OCI-LY7 (cell line): Measurements from ENCODE around the gene TFIP11. TPM values are rescaled to one million over a fixed set of nuclear protein-coding genes. Genes with fewer than 3 reads are reported as not detected.
A peak's percentile ranks its signal among the peaks of the same experiment; 100 is the strongest.

ENCODE experiments used
- BruUV-seq: library from RNA; stranded (reverse); fragments of 400-500 nt; replicated peaks from 2 replicates; lab custom pipeline; 2021; lab: Mats Ljungman, UMichigan
- CTCF ChIA-PET: fragments of 300-600 bp; sonication (Branson Sonifier 250); formaldehyde crosslinking; loops from one replicate; lab custom pipeline; 2022; ENCODE audit warnings: antibody characterized with exemption; ENCODE audit not compliant: unreplicated experiment; lab: Charles Lee
- POLR2A ChIA-PET: fragments of 300-600 bp; sonication (Branson Sonifier 250); formaldehyde crosslinking; loops from one replicate; lab custom pipeline; 2022; ENCODE audit warnings: antibody characterized with exemption; lab: Charles Lee
- DNase-seq: peaks from one replicate; pipeline ENCODE4 v3.0.0-alpha.2; 2015; ENCODE audit warnings: low spot score
- H2AFZ ChIP-seq: fragments of 200-600 bp; sonication (generic), shearing (Covaris generic); 2 replicates; pipeline ENCODE4 v1.6.1; 2014; ENCODE audit warnings: mild to moderate bottlenecking, antibody characterized with exemption, low read length, moderate library complexity
- H3K27ac ChIP-seq: fragments of 200-600 bp; sonication (generic); 2 replicates; pipeline ENCODE4 v1.5.1; 2014; ENCODE audit warnings: mixed run types, low read depth, mild to moderate bottlenecking, moderate library complexity, low read length, inconsistent platforms; ENCODE audit not compliant: poor library complexity, severe bottlenecking
- H3K36me3 ChIP-seq: fragments of 200-600 bp; sonication (generic); 2 replicates; pipeline ENCODE4 v1.6.1; 2014; ENCODE audit warnings: mild to moderate bottlenecking, antibody characterized with exemption, low read length, moderate library complexity, mixed read lengths; ENCODE audit not compliant: insufficient read depth
- H3K4me1 ChIP-seq: fragments of 200-600 bp; sonication (generic); 2 replicates; pipeline ENCODE4 v1.5.1; 2014; ENCODE audit warnings: mild to moderate bottlenecking, low read length; ENCODE audit not compliant: insufficient read depth, poor library complexity, severe bottlenecking
- H3K4me2 ChIP-seq: fragments of 200-600 bp; sonication (generic); 2 replicates; pipeline ENCODE4 v1.6.1; 2014; ENCODE audit warnings: mild to moderate bottlenecking, low read length
- H3K4me3 ChIP-seq: fragments of 200-600 bp; sonication (generic); 2 replicates; pipeline ENCODE4 v1.5.1; 2014; ENCODE audit warnings: mild to moderate bottlenecking, low read depth, low read length; ENCODE audit not compliant: poor library complexity, severe bottlenecking
- H3K79me2 ChIP-seq: fragments of 200-600 bp; sonication (generic); 2 replicates; pipeline ENCODE4 v1.6.1; 2016; ENCODE audit warnings: low read depth, mild to moderate bottlenecking, low read length, moderate library complexity, mixed read lengths; ENCODE audit not compliant: insufficient read depth
- H3K9me2 ChIP-seq: fragments of 200-600 bp; sonication (generic); 2 replicates; pipeline ENCODE4 v1.6.1; 2016; ENCODE audit warnings: mild to moderate bottlenecking, low read length, mixed read lengths; ENCODE audit not compliant: insufficient read depth
- H3K9me3 ChIP-seq: fragments of 200-600 bp; sonication (generic); 2 replicates; pipeline ENCODE4 v1.6.1; 2014; ENCODE audit warnings: mild to moderate bottlenecking, mixed run types, low read length, mixed read lengths
- H4K20me1 ChIP-seq: fragments of 200-600 bp; sonication (generic); 2 replicates; pipeline ENCODE4 v1.6.1; 2014; ENCODE audit warnings: mild to moderate bottlenecking, antibody characterized with exemption, low read length, moderate library complexity, mixed read lengths; ENCODE audit not compliant: insufficient read depth
- CTCF ChIP-seq: fragments of 200-600 bp; sonication (generic); conservative IDR thresholded peaks from 2 replicates; pipeline ENCODE4 v1.5.1; 2014; ENCODE audit warnings: mild to moderate bottlenecking, antibody characterized with exemption, low read length, moderate library complexity, mixed read lengths
- EZH2phosphoT487 ChIP-seq: fragments of 200-600 bp; sonication (generic); IDR thresholded peaks from 2 replicates; pipeline ENCODE4 v1.6.1; 2018; ENCODE audit warnings: low read depth, borderline replicate concordance, mild to moderate bottlenecking, mixed run types, antibody characterized with exemption, low read length, moderate library complexity, mixed read lengths
- intact Hi-C: fragments of 100-400 bp; cut with micrococcal nuclease; formaldehyde crosslinking; loops from one replicate; pipeline ENCODE4 v1.10.0; 2022; ENCODE audit not compliant: unreplicated experiment
- total RNA-seq, 2 experiments: library from RNA; depleted of rRNA in 1 of 2; stranded (reverse); fragments of >200 nt in 1 of 2; shearing (Covaris generic) in 1 of 2; gene quantifications; 2 replicates each; pipeline ENCODE4 v1.2.3, GENCODE V29; 2014 to 2022

The TFIP11 gene
- total RNA-seq, 2 experiments from 2014 or later, result 45.2 to 54.5 TPM

- Histone ChIP-seq H3K4me3 (no peak overlapping the region), H3K4me2 (no peak overlapping the region), H3K36me3 (peaks cover 74% of the 10 kb centered on the region), H2AFZ (no peak overlapping the region), H3K9me3 (no peaks in the 10 kb centered on the region), H3K27ac (no peak overlapping the region), H4K20me1 (no peaks in the 10 kb centered on the region), H3K4me1 (no peaks in the 10 kb centered on the region), H3K9me2 (no peaks in the 10 kb centered on the region), H3K79me2 (no peaks in the 10 kb centered on the region; the same call in 1 of the 2 replicates)
- ChIA-PET POLR2A (no interaction called here), CTCF (no interaction called here)
- no peak for DNase-seq
- intact Hi-C loops, result no loop called here
- no peak for TF ChIP-seq CTCF
- TF ChIP-seq EZH2phosphoT487, result no peak
- BruUV-seq, result no TSS peak
These were observed 59.1 kb downstream of the TFIP11 start for GRCh38 chr22:26453216-26453615.

- Histone ChIP-seq H3K9me2 (no peaks in the 10 kb centered on the region), H4K20me1 (no peaks in the 10 kb centered on the region), H3K36me3 (peaks cover 66% of the 10 kb centered on the region), H3K79me2 (no peaks in the 10 kb centered on the region; the same call in 1 of the 2 replicates), H3K4me3 (no peak overlapping the region), H3K27ac (no peak overlapping the region), H3K4me2 (no peak overlapping the region), H3K9me3 (no peaks in the 10 kb centered on the region), H2AFZ (no peak overlapping the region), H3K4me1 (no peaks in the 10 kb centered on the region)
- TSS peak; percentile 40 for BruUV-seq
- ChIA-PET POLR2A (no interaction called here), CTCF (no interaction called here)
- TF ChIP-seq EZH2phosphoT487, result no peak
- intact Hi-C loops, result no loop called here
- DNase-seq, result no peak
These were observed 59.8 kb downstream of the TFIP11 start for GRCh38 chr22:26452236-26453016.

GRCh38 chr22:26450453-26451185 is 61.7 kb downstream of the TFIP11 start:
- DNase-seq, result no peak
- POLR2A ChIA-PET, result no interaction called here
- Histone ChIP-seq H3K27ac (no peak overlapping the region), H3K4me2 (no peak overlapping the region), H4K20me1 (no peaks in the 10 kb centered on the region), H2AFZ (no peak overlapping the region), H3K9me2 (no peaks in the 10 kb centered on the region), H3K4me1 (no peaks in the 10 kb centered on the region), H3K9me3 (no peaks in the 10 kb centered on the region), H3K4me3 (no peak overlapping the region), H3K79me2 (no peaks in the 10 kb centered on the region), H3K36me3 (peaks cover 50% of the 10 kb centered on the region)
- TF ChIP-seq EZH2phosphoT487 (no peak), CTCF (no peak)
- CTCF ChIA-PET, result no interaction called here
- intact Hi-C loops, result no loop called here
- BruUV-seq, result no TSS peak
